HepG2 (cell line): ENCODE measurements around the gene NFKBIA. TPM values are rescaled to one million over a fixed set of nuclear protein-coding genes. Genes with fewer than 3 reads are reported as not detected.

Experiments used
- ARID3A ChIP-seq: IDR thresholded peaks from 2 replicates; pipeline ENCODE4 v1.6.1; 2012; ENCODE audit warnings: low read depth, low read length, improper control_type of control experiment
- ATF5 ChIP-seq: sonication (generic); formaldehyde crosslinking; IDR thresholded peaks from 2 replicates; pipeline ENCODE4 v1.4.0; 2020; ENCODE audit warnings: mild to moderate bottlenecking, low read depth, missing genetic modification reagents
- FLYWCH1 ChIP-seq: sonication (generic); formaldehyde crosslinking; IDR thresholded peaks from 2 replicates; pipeline ENCODE4 v1.8.1; 2023; ENCODE audit warnings: mild to moderate bottlenecking, missing genetic modification reagents
- FUBP1 ChIP-seq: sonication (generic); formaldehyde crosslinking; IDR thresholded peaks from 2 replicates; pipeline ENCODE4 v1.5.1; 2020; ENCODE audit warnings: missing genetic modification reagents, mild to moderate bottlenecking, borderline replicate concordance
- IKZF4 ChIP-seq: sonication (generic); formaldehyde crosslinking; IDR thresholded peaks from 2 replicates; pipeline ENCODE4 v1.5.1; 2020; ENCODE audit warnings: borderline replicate concordance, mild to moderate bottlenecking, low read depth, missing genetic modification reagents; ENCODE audit errors: not compliant biosample characterization
- JDP2 ChIP-seq: sonication (generic); formaldehyde crosslinking; IDR thresholded peaks from 2 replicates; pipeline ENCODE4 v1.8.1; 2022; ENCODE audit warnings: missing genetic modification reagents, borderline replicate concordance
- MATR3 ChIP-seq: sonication (generic); formaldehyde crosslinking; IDR thresholded peaks from 2 replicates; pipeline ENCODE4 v1.4.0; 2020; ENCODE audit warnings: missing genetic modification reagents
- PAXIP1 ChIP-seq: sonication (generic); formaldehyde crosslinking; conservative IDR thresholded peaks from 2 replicates; pipeline ENCODE4 v1.4.0; 2020; ENCODE audit warnings: mild to moderate bottlenecking, missing genetic modification reagents, moderate library complexity
- RFX1 ChIP-seq: fragments of 450-650 bp; IDR thresholded peaks from 2 replicates; pipeline ENCODE4 v1.6.1; 2017
- RORA ChIP-seq: sonication (generic); formaldehyde crosslinking; IDR thresholded peaks from 2 replicates; pipeline ENCODE4 v1.5.0; 2020; ENCODE audit warnings: mild to moderate bottlenecking, missing genetic modification reagents, moderate library complexity
- SRSF1 ChIP-seq: fragments of 200-400 bp; formaldehyde crosslinking; optimal IDR thresholded peaks from 2 replicates; pipeline ENCODE3; 2017; ENCODE audit warnings: mild to moderate bottlenecking, low read depth, low read length, moderate library complexity
- STAT5B ChIP-seq: sonication (generic); formaldehyde crosslinking; IDR thresholded peaks from 2 replicates; pipeline ENCODE4 v1.4.0; 2020; ENCODE audit warnings: missing genetic modification reagents
- TBX2 ChIP-seq: sonication (generic); formaldehyde crosslinking; IDR thresholded peaks from 2 replicates; pipeline ENCODE4 v1.5.0; 2020; ENCODE audit warnings: missing genetic modification reagents, mild to moderate bottlenecking, borderline replicate concordance
- TFAP4 ChIP-seq: sonication (generic); IDR thresholded peaks from 2 replicates; pipeline ENCODE4 v1.6.1; 2016; ENCODE audit warnings: low read depth, borderline replicate concordance
- XRCC5 ChIP-seq: fragments of 200-400 bp; formaldehyde crosslinking; optimal IDR thresholded peaks from 2 replicates; pipeline ENCODE3; 2017; ENCODE audit warnings: mild to moderate bottlenecking, low read length
- ZBTB7A ChIP-seq: sonication (generic); formaldehyde crosslinking; IDR thresholded peaks from 2 replicates; pipeline ENCODE4 v1.8.0; 2022; ENCODE audit warnings: mild to moderate bottlenecking, missing genetic modification reagents
- ZFP90 ChIP-seq: sonication (generic); formaldehyde crosslinking; IDR thresholded peaks from 2 replicates; pipeline ENCODE4 v1.8.0; 2022; ENCODE audit warnings: missing genetic modification reagents, mild to moderate bottlenecking, inconsistent platforms, borderline replicate concordance
- ZNF101 ChIP-seq: sonication (generic); formaldehyde crosslinking; IDR thresholded peaks from 2 replicates; pipeline ENCODE4 v1.4.0; 2020; ENCODE audit warnings: mild to moderate bottlenecking, low read depth, missing genetic modification reagents, borderline replicate concordance
- polyA plus RNA-seq, 8 experiments: library from polyadenylated mRNA; depleted of rRNA in 3 of 8; stranded (reverse) in 7 of 8; unstranded in 1 of 8; fragments of >200 nt; fragmentation: Illumina TruSeq in 4 of 8; extraction: Trizol in 4 of 8; gene quantifications; 2 replicates each; pipeline versions ENCODE4 v1.2.1 to v1.2.3, GENCODE V29; 2011 to 2016; ENCODE audit warnings: low read depth in 4 of 8, missing spikeins in 1 of 8, mixed read lengths in 1 of 8; ENCODE audit not compliant: insufficient read depth in 1 of 8
- total RNA-seq, 5 experiments: library from RNA; depleted of rRNA; stranded (reverse); fragments of >200 nt; fragmentation: Illumina TruSeq; extraction: Trizol; gene quantifications; 2 replicates each; pipeline ENCODE4 v1.2.3, GENCODE V29; 2016; ENCODE audit warnings: low read depth in 1 of 5

NFKBIA gene
- total and polyA plus RNA-seq, 2 of the 13 experiments (the other 11 are each of a cell fraction or from before 2014, with no cell fraction given) = 197 to 319 TPM

GRCh38 chr14:35406506-35407305 is 2.2 kb upstream of the NFKBIA start (continued):
- no peak; the same call in 1 of the 2 replicates for TF ChIP-seq TFAP4
- no peak for TF ChIP-seq JDP2 (CRISPR knock-in tag)
- no peak for TF ChIP-seq ZBTB7A
- no peak for TF ChIP-seq SRSF1
- TF ChIP-seq ZFP90 (CRISPR knock-in tag) = no peak
- no peak for TF ChIP-seq FUBP1 (CRISPR knock-in tag)
- no peak for TF ChIP-seq RFX1
- no peak for TF ChIP-seq TBX2 (CRISPR knock-in tag)
- TF ChIP-seq IKZF4 (CRISPR knock-in tag) = no peak
- no peak for TF ChIP-seq ZNF101 (CRISPR knock-in tag)
- TF ChIP-seq ATF5 (CRISPR knock-in tag) = no peak
- no peak for TF ChIP-seq MATR3 (CRISPR knock-in tag)
- no peak for TF ChIP-seq FLYWCH1 (CRISPR knock-in tag)
- 0 out of 2 replicates have a peak, but pooled peaks have one; percentile 55 for TF ChIP-seq STAT5B (CRISPR knock-in tag)
- peak; percentile 86 for TF ChIP-seq ARID3A
- 0 out of 2 replicates have a peak, but pooled peaks have one; percentile 7 for TF ChIP-seq PAXIP1 (CRISPR knock-in tag)
- peak; percentile 54 for TF ChIP-seq XRCC5
- no peak for TF ChIP-seq RORA
